Gastrocnemius medialis (tissue), 4 donors: ENCODE data around the gene ZNF112.

Source experiments
- CTCF ChIP-seq, 5 experiments: fragments of 450-650 bp in 3 of 5; fragments of 200-600 bp in 2 of 5; sonication (generic) in 2 of 5; IDR thresholded peaks in 4 of 5; conservative IDR thresholded peaks in 1 of 5; 1 replicate in 4 of 5; 2 replicates in 1 of 5; pipeline ENCODE4 v1.5.1; 2016 to 2019; ENCODE audit warnings: antibody characterized with exemption in 5 of 5, mild to moderate bottlenecking in 3 of 5, moderate library complexity in 3 of 5
- POLR2A ChIP-seq, 2 donors: fragments of 450-650 bp; IDR thresholded peaks; one replicate each; pipeline ENCODE4 v1.6.1; 2017; ENCODE audit warnings: antibody characterized with exemption in 2 of 2, mild to moderate bottlenecking in 2 of 2, moderate library complexity in 2 of 2

- TF ChIP-seq CTCF (IDR thresholded peaks at IDR 0.05 in 4 of 5, conservative IDR thresholded peaks at IDR 0.05 in 1 of 5), result no peak
- TF ChIP-seq POLR2A (IDR thresholded peaks at IDR 0.05), result no peak
Measured at GRCh38 chr19:44315883-44316282, 40.6 kb downstream of the ZNF112 start.
